Activated gamma-delta T cell (primary cell): ENCODE measurements around the gene GIMD1.

Experiments
- DNase-seq: peaks from one replicate; lab custom pipeline; 2025; lab: John Stamatoyannopoulos, UW

Gene GIMD1

DNA sequence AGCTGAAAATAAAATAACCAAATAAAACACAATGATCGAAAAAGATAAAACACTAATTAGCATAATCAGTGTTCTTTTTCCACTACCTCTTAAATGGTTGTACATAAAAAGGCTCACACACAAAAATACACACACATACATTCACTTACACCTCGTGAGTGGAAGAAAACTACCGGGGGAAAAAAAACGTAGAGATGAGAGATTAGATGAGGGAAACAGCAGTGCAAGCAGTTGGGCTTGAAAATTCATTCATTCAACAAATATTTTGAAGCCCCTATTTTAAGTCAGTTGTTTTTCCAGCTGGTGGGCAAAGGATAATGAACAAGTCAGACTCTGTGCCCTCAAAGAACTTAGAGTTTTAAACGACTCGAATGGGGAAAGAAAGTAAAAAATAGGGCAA, 53.6 kb downstream of the GIMD1 start:
- no peak for DNase-seq

DNA sequence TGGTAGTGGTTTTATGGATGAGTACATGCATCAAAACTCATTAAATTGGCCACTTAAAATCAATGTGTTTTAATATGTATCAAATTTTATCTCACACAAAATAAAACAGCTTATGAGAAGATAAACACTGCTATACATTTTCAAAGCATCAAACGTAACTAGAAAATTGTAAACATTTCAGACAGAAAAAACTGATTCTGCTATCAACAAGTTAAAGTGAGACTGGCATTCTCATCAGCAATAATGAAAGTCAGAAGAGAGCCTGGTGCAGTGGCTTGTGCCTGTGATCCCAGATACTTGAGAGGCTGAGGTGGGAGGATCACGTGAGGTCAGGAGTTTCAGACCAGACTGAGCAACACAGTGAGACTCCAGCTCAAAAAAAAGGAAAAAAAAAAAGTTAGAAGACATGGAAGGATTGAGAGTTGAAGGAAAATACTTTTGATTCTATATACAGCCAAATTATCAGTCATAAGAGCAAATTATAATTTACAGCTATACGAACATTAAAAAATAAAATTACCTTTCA, 55.5 kb downstream of the GIMD1 start:
- no peak for DNase-seq

DNA sequence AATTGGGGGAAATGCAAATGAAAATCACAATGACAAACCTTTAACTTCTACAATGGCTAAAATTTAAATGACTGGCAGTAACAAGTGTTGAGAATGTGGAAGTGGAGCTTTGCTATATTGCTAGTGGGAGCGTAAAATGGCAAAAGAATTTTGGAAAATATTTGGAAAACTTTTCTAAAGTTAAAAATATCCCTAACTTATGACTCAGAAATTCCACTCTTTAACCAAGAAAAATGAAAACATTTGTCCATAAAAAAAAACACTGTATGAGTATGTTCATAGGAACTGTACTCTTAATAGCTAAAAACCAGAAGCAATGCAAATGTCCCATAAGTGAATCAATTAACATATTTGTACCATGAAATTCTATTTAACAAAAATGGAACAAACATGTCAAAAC, 56.2 kb downstream of the GIMD1 start:
- no peak for DNase-seq
